22Rv1 (cell line): ENCODE results near the gene FAM209B.

Experiments
- H3K27ac ChIP-seq: fragments of 450-650 bp; 2 replicates; pipeline ENCODE4 v1.5.1; 2017
- CTCF ChIP-seq: fragments of 450-650 bp; IDR thresholded peaks from 2 replicates; pipeline ENCODE4 v1.5.1; 2017; ENCODE audit warnings: mild to moderate bottlenecking
- ZFX ChIP-seq: fragments of 450-650 bp; IDR thresholded peaks from 2 replicates; pipeline ENCODE4 v1.6.1; 2017; ENCODE audit warnings: antibody characterized with exemption, borderline replicate concordance

The FAM209B gene

GRCh38 chr20:56580226-56580625, 47.2 kb downstream of the FAM209B start:
- TF ChIP-seq ZFX (no peak), CTCF (no peak)

GRCh38 chr20:56581701-56582100, 48.7 kb downstream of the FAM209B start:
- TF ChIP-seq ZFX, result no peak
- TF ChIP-seq CTCF, result no peak
- no peak overlapping the region for H3K27ac ChIP-seq

More at GRCh38 chr20:56580226-56580625, 47.2 kb downstream of the FAM209B start:
- H3K27ac ChIP-seq, result no peak overlapping the region

GRCh38 chr20:56582542-56582941, 49.5 kb downstream of the FAM209B start:
- TF ChIP-seq ZFX (no peak), CTCF (no peak)
- no peak overlapping the region for H3K27ac ChIP-seq

GRCh38 chr20:56584916-56585315, 51.9 kb downstream of the FAM209B start:
- TF ChIP-seq CTCF, result no peak
- no peak for TF ChIP-seq ZFX

More at GRCh38 chr20:56584916-56585315, 51.9 kb downstream of the FAM209B start:
- no peak overlapping the region for H3K27ac ChIP-seq
